HCT116 (cell line): ENCODE results near the gene CMIP.

Experiments used
- EGR1 ChIP-seq: IDR thresholded peaks from 2 replicates; pipeline ENCODE4 v1.6.1; 2012; ENCODE audit warnings: low read depth
- EZH2 ChIP-seq: fragments of 200-600 bp; sonication (generic); IDR thresholded peaks from 2 replicates; pipeline ENCODE4 v1.6.1; 2017; ENCODE audit warnings: antibody characterized with exemption, mixed run types
- EZH2phosphoT487 ChIP-seq: fragments of 200-600 bp; IDR thresholded peaks from 2 replicates; pipeline ENCODE4 v1.6.1; 2018; ENCODE audit warnings: antibody characterized with exemption, borderline replicate concordance
- POLR2A ChIP-seq: IDR thresholded peaks from 2 replicates; pipeline ENCODE4 v1.7.0; 2011; ENCODE audit warnings: borderline replicate concordance; ENCODE audit not compliant: insufficient read depth, insufficient read length; ENCODE audit errors: extremely low read depth
- POLR2AphosphoS5 ChIP-seq: IDR thresholded peaks from 2 replicates; pipeline ENCODE4 v1.6.1; 2011; ENCODE audit warnings: mild to moderate bottlenecking, low read depth, low read length, moderate library complexity
- SIN3A ChIP-seq: IDR thresholded peaks from 2 replicates; pipeline ENCODE4 v1.6.1; 2012; ENCODE audit warnings: low read depth
- SP1 ChIP-seq: IDR thresholded peaks from 2 replicates; pipeline ENCODE4 v1.6.1; 2012; ENCODE audit warnings: low read depth
- YY1 ChIP-seq: IDR thresholded peaks from 2 replicates; pipeline ENCODE4 v1.6.1; 2011; ENCODE audit warnings: low read length, low read depth, moderate library complexity, mild to moderate bottlenecking; ENCODE audit not compliant: insufficient replicate concordance; ENCODE audit errors: extremely low read depth
- TF ChIP-seq, protein P1 (sequence below), 3 experiments: fragments of 200-600 bp in 1 of 3; sonication (generic) in 1 of 3; IDR thresholded peaks in 2 of 3; conservative IDR thresholded peaks in 1 of 3; 2 replicates each; pipeline ENCODE4 v1.5.1; 2012 to 2017; ENCODE audit warnings: low read depth in 2 of 3, low read length in 2 of 3, antibody characterized with exemption in 1 of 3, borderline replicate concordance in 1 of 3, control low read depth in 1 of 3, mild to moderate bottlenecking in 1 of 3, mixed read lengths in 1 of 3, mixed run types in 1 of 3, moderate library complexity in 1 of 3; ENCODE audit not compliant: insufficient read depth in 1 of 3
- TF ChIP-seq, protein P2 (sequence below): IDR thresholded peaks from 2 replicates; pipeline ENCODE4 v1.6.1; 2012; ENCODE audit warnings: low read depth
- TF ChIP-seq, protein P3 (sequence below): IDR thresholded peaks from 2 replicates; pipeline ENCODE4 v1.6.1; 2012
- TF ChIP-seq, protein P4 (sequence below): IDR thresholded peaks from 2 replicates; pipeline ENCODE4 v1.6.1; 2011; ENCODE audit warnings: mild to moderate bottlenecking, low read length, moderate library complexity; ENCODE audit not compliant: insufficient replicate concordance; ENCODE audit errors: extremely low read depth

DNA sequence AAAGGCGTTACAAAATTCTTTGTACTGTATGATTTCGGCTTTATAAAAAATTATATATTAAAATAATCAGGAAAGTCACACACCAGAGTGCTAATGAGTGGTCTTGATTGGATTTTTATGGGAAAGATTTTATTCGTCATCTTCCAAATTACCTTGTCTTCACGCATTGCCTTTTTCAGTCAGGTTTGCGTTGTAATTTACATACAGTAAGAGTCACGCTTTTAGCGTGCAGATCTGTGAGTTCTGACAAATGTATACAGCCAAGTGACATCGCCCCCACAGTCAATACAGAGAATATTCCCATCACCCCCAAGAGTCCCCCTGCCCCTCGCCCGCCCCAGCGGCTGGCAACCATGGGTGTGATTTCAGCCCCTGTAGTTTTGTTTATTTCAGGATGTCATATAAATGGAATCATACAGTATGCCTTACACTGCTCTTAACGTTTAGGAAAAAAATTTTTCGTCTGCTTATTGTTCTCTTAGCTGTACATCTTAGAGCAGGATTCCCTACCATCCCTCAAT is 157.7 kb downstream of the CMIP start:
- TF ChIP-seq, protein P1, sequence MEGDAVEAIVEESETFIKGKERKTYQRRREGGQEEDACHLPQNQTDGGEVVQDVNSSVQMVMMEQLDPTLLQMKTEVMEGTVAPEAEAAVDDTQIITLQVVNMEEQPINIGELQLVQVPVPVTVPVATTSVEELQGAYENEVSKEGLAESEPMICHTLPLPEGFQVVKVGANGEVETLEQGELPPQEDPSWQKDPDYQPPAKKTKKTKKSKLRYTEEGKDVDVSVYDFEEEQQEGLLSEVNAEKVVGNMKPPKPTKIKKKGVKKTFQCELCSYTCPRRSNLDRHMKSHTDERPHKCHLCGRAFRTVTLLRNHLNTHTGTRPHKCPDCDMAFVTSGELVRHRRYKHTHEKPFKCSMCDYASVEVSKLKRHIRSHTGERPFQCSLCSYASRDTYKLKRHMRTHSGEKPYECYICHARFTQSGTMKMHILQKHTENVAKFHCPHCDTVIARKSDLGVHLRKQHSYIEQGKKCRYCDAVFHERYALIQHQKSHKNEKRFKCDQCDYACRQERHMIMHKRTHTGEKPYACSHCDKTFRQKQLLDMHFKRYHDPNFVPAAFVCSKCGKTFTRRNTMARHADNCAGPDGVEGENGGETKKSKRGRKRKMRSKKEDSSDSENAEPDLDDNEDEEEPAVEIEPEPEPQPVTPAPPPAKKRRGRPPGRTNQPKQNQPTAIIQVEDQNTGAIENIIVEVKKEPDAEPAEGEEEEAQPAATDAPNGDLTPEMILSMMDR (IDR thresholded peaks at IDR 0.05 in 2 of 3, conservative IDR thresholded peaks at IDR 0.05 in 1 of 3; ENCODE audit: borderline replicate concordance in 1 of 3, insufficient read depth in 1 of 3, low read depth in 2 of 3, low read length in 2 of 3): no peak
- no peak for TF ChIP-seq POLR2A
- TF ChIP-seq, protein P2, sequence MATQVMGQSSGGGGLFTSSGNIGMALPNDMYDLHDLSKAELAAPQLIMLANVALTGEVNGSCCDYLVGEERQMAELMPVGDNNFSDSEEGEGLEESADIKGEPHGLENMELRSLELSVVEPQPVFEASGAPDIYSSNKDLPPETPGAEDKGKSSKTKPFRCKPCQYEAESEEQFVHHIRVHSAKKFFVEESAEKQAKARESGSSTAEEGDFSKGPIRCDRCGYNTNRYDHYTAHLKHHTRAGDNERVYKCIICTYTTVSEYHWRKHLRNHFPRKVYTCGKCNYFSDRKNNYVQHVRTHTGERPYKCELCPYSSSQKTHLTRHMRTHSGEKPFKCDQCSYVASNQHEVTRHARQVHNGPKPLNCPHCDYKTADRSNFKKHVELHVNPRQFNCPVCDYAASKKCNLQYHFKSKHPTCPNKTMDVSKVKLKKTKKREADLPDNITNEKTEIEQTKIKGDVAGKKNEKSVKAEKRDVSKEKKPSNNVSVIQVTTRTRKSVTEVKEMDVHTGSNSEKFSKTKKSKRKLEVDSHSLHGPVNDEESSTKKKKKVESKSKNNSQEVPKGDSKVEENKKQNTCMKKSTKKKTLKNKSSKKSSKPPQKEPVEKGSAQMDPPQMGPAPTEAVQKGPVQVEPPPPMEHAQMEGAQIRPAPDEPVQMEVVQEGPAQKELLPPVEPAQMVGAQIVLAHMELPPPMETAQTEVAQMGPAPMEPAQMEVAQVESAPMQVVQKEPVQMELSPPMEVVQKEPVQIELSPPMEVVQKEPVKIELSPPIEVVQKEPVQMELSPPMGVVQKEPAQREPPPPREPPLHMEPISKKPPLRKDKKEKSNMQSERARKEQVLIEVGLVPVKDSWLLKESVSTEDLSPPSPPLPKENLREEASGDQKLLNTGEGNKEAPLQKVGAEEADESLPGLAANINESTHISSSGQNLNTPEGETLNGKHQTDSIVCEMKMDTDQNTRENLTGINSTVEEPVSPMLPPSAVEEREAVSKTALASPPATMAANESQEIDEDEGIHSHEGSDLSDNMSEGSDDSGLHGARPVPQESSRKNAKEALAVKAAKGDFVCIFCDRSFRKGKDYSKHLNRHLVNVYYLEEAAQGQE: no peak
- TF ChIP-seq SP1: no peak
- TF ChIP-seq, protein P3, sequence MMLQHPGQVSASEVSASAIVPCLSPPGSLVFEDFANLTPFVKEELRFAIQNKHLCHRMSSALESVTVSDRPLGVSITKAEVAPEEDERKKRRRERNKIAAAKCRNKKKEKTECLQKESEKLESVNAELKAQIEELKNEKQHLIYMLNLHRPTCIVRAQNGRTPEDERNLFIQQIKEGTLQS: no peak
- TF ChIP-seq, protein P4, sequence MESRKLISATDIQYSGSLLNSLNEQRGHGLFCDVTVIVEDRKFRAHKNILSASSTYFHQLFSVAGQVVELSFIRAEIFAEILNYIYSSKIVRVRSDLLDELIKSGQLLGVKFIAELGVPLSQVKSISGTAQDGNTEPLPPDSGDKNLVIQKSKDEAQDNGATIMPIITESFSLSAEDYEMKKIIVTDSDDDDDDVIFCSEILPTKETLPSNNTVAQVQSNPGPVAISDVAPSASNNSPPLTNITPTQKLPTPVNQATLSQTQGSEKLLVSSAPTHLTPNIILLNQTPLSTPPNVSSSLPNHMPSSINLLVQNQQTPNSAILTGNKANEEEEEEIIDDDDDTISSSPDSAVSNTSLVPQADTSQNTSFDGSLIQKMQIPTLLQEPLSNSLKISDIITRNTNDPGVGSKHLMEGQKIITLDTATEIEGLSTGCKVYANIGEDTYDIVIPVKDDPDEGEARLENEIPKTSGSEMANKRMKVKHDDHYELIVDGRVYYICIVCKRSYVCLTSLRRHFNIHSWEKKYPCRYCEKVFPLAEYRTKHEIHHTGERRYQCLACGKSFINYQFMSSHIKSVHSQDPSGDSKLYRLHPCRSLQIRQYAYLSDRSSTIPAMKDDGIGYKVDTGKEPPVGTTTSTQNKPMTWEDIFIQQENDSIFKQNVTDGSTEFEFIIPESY: no peak
- no peak for TF ChIP-seq SIN3A
- no peak for TF ChIP-seq EGR1
- no peak for TF ChIP-seq YY1
- no peak for TF ChIP-seq EZH2phosphoT487
- TF ChIP-seq POLR2AphosphoS5: no peak
- TF ChIP-seq EZH2: no peak
